GM19193 (cell line): ENCODE measurements around the gene PTPRA.

ENCODE experiments used
- POLR2A ChIP-seq: IDR thresholded peaks from 4 replicates; pipeline ENCODE4 v1.6.1; 2011; ENCODE audit not compliant: insufficient read depth, insufficient read length; ENCODE audit errors: extremely low read depth

The PTPRA gene

DNA sequence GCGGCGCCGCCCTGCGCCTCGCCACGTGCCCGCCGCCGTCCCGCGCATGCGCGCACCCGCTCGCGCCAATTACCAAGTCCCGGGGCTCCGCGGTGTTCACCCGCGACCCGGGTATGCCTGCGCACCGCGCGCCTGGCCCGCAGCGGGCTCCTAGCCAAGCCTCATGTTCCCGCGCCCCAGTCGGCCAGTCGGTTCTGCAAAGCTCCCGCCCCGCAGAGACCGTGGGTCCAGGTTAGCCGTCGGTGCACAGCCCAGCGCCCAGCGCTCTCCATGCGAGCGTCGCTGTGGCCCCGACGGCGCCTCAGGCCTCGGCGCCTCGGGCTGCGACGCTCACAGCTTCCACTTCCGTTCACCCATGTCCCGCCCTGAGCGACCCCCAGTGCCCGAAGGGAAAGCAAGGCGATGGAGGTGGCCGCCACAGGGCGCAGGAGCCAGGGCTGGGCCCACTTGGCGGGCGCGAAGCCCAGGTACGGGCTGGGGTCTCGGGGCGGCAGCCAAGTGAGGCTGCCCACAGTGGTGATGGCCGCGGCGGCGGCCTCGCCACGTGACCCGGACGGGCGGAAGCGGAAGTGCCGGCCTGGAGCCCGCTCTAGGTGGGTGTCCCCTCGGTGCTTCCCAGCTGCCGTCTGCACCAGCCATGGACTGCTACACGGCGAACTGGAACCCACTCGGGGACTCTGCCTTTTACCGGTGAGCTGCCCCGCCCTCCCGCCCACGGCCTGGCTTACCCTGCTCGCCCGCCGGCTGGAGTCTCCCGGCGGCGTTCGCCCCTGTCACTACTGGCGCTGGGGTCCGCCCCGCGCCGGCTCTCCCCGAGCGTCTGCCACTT lies 32.9 kb upstream of the PTPRA start, which contains the start of the genes PCED1A and VPS16:
Gene PCED1A, minus strand, starts transcription at position 518 of the 829 bp plus-strand sequence. CDS start 743 bp downstream, outside the sequence.
Gene VPS16, plus strand, starts transcription at position 608 of the 829 bp plus-strand sequence. Its CDS starts 30 bp downstream, at position 638.
- peak; percentile 71 for TF ChIP-seq POLR2A

DNA sequence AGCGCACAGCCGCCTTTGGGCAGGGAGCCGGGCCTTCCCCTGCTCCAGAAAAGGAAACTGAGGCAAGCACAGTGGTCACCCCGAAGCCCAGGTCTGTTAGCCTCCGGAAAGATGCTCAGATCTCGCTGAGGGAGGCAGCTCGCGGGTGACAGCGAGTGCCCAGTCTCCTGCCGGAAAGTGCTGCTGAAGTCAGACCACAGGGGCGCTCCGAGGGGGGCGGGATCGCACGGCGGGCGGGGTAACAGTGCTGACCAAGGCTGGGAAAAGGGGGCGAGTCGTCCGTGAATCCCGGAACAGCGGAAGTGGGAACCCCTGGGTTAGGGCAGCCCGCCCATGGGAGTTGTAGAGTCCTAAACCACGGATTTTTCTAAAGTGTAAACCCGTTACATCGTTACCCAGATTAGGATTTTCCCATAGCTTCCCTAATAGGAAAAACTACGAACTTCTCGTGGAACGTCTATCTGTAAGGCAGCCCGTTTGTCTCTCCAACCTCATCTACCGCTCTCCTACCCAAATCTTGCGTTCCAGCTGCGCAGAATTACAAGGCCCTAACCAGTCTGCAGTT lies 32.2 kb upstream of the PTPRA start:
- TF ChIP-seq POLR2A: no peak

- TF ChIP-seq POLR2A: no peak
These were observed 27.7 kb upstream of the PTPRA start for GRCh38 chr20:2845607-2846006.

GRCh38 chr20:2846698-2847097 lies 26.6 kb upstream of the PTPRA start:
- no peak for TF ChIP-seq POLR2A

- TF ChIP-seq POLR2A: no peak
These were observed 25.5 kb upstream of the PTPRA start for GRCh38 chr20:2847802-2848201.

DNA sequence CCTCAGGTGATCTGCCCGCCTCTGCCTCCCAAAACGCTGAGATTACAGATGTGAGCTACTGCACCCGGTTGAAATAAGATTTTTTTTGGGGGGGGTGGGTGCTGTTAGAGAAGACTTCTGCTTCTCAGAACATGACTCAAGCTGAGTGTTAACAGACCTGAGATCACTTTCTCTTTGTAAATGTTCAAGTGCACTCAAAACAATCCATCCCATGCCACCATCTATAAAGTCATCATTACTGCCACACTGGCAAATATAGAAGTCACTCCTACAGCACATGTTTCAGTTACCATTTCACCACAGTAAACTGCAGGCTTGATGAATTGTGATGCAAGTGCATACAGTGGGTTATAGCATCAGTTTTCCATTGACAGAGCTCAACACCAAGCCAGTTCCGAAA lies 23.8 kb upstream of the PTPRA start:
- no peak for TF ChIP-seq POLR2A

DNA sequence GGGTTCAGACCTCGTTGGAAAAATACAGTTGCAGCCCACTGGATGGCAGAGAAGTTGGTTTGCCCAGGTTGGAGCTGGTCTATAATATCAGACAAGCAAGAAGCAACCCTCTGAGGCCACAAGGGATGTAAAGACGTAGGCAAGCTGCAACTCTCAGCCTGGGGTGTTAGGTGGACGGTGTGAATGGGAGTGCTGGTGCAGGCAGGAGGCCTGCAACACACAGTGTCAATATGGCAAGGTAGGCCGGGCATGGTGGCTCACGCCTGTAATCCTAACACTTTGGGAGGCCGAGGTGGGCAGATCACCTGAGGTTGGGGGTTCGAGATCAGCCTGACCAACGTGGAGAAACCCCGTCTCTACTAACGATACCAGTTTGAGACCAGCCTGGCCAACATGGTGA lies 22.2 kb upstream of the PTPRA start:
- TF ChIP-seq POLR2A: no peak

GRCh38 chr20:2858591-2858990 lies 14.7 kb upstream of the PTPRA start:
- TF ChIP-seq POLR2A: no peak

GRCh38 chr20:2859330-2860121 lies 13.8 kb upstream of the PTPRA start:
- no peak for TF ChIP-seq POLR2A

DNA sequence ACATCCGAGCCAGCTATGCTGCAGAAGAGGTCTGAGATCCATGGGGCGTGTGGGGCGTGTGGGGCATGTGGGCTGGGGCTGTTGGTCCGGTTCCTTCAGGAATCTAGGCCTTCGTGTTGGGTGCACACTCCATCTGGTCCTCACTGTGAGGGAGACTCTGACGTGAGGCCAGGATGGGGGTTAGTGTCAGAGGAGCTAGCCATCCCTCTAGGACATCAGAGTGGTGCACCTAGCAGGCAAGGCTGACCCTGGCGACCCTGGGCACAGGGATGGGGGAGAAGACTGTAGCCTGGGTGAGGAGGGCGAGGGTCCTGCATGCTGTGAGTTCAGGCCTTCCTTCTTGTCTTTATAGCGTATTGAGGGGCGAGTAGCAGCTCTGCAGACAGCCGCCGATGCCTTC lies 8.7 kb upstream of the PTPRA start:
- TF ChIP-seq POLR2A: no peak

- no peak for TF ChIP-seq POLR2A
These were observed 8.2 kb upstream of the PTPRA start for GRCh38 chr20:2865101-2865500.

DNA sequence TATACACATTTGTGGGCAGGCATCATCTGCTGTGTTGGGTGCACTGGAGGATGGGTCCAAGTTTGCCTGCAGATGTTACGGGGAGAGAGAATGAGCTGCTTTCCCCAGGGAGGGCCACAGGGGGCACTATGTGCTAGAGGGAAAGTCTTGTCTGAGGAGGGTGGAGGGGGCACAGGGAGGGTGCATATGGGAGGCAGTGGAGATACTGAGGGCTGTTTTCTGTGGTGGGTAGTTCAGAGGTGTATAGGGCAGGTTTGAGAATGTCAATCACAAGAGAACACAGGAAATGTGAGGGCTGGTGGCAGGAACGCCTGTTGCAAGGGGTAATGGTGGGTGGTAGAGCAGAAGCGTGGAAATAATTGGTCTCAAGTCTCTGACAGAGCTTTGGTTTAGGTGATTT lies 7.7 kb upstream of the PTPRA start:
- no peak for TF ChIP-seq POLR2A

- no peak for TF ChIP-seq POLR2A
These were observed 7.0 kb upstream of the PTPRA start for GRCh38 chr20:2866236-2866635.

DNA sequence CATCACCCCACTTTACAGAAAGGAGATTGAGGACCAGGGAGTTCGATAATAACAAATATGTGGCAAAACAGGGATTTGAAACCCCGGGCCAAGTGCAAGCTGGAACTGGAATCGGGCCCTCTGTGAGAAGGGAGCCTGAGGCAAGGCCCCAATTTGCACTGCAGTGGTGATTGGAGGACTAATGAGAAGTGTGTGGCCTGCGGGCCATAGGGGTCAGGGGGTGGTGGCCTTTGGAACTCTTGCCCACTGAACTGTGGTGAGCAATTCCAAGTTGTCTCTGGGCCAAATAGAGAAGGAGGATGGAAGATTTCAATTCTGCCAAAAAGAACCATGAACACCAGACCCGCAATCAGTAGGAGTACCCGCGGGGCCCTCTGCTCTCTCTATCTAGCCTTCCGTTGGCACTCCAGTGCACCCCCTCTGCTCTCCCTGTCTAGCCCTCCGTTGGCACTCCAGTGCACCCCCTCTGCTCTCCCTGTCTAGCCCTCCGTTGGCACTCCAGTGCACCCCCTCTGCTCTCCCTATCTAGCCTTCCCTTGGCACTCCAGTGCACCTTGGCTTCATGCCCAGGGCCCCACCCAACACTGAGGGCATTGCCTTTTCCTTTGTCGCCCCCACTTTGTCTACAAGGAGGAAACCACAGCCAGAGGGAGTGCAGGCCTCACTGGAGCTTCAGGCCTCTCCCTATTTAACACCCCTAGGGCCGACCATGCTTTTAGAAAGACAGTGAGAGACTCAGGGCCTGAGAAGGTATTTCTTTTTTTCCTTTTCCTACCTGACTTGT lies 6.0 kb upstream of the PTPRA start:
- no peak for TF ChIP-seq POLR2A

GRCh38 chr20:2869381-2869780 lies 3.9 kb upstream of the PTPRA start:
- TF ChIP-seq POLR2A: no peak

GRCh38 chr20:2871111-2871465 lies 2.2 kb upstream of the PTPRA start:
- no peak for TF ChIP-seq POLR2A
